CD4-positive, alpha-beta T cell (primary cell): ENCODE data around the gene NTM. TPM values are rescaled to one million over a fixed set of nuclear protein-coding genes. Genes with fewer than 3 reads are reported as not detected.

Experiments
- ATAC-seq: fragments of 200-7000 bp; cut with Tn5 transposase; one replicate; pipeline ENCODE4 v1.10.0; 2022; ENCODE audit warnings: mild to moderate bottlenecking; ENCODE audit not compliant: poor library complexity
- CTCF ChIA-PET: fragments of 350-600 bp; sonication (Branson Sonifier 250); formaldehyde crosslinking; loops from one replicate; lab custom pipeline; 2021; ENCODE audit warnings: antibody characterized with exemption, inconsistent platforms; lab: Charles Lee
- POLR2A ChIA-PET: fragments of 350-600 bp; sonication (Branson Sonifier 250); formaldehyde crosslinking; loops from one replicate; lab custom pipeline; 2021; ENCODE audit warnings: antibody characterized with exemption, inconsistent platforms; lab: Charles Lee
- DNase-seq, 14 experiments: peaks; one replicate each; pipeline ENCODE4 v3.0.0-alpha.2; 2013 to 2020; ENCODE audit warnings: mixed read lengths in 2 of 14
- H3K27ac ChIP-seq, 2 donors: one replicate each; pipeline versions ENCODE4 v1.5.1 to v1.7.0; 2013; ENCODE audit warnings: low read length in 2 of 2, low read depth in 1 of 2, mild to moderate bottlenecking in 1 of 2
- H3K27me3 ChIP-seq, 2 experiments: 1 replicate in 1 of 2; 2 replicates in 1 of 2; pipeline versions ENCODE4 v1.6.1 to v1.7.0; 2013; ENCODE audit warnings: low read length in 2 of 2, control low read depth in 1 of 2, mild to moderate bottlenecking in 1 of 2, moderate library complexity in 1 of 2; ENCODE audit not compliant: insufficient read depth in 2 of 2, control insufficient read depth in 1 of 2
- H3K36me3 ChIP-seq: one replicate; pipeline ENCODE4 v1.6.1; 2013; ENCODE audit warnings: low read length, control low read depth; ENCODE audit not compliant: insufficient read depth
- H3K4me1 ChIP-seq: one replicate; pipeline ENCODE4 v1.6.1; 2013; ENCODE audit warnings: low read length, control low read depth; ENCODE audit not compliant: insufficient read depth
- H3K4me3 ChIP-seq: one replicate; pipeline ENCODE4 v1.5.1; 2013; ENCODE audit warnings: mild to moderate bottlenecking, low read length, moderate library complexity
- H3K9me3 ChIP-seq, 2 experiments: 1 replicate in 1 of 2; 2 replicates in 1 of 2; pipeline versions ENCODE4 v1.6.1 to v1.7.0; 2013; ENCODE audit warnings: low read length in 2 of 2, mild to moderate bottlenecking in 2 of 2, control low read depth in 1 of 2, moderate library complexity in 1 of 2; ENCODE audit not compliant: control insufficient read depth in 1 of 2, insufficient read depth in 1 of 2
- H3K27ac Mint-ChIP-seq: one replicate; pipeline ENCODE4 v1.8.0; 2020; ENCODE audit warnings: mixed read lengths
- H3K27me3 Mint-ChIP-seq: one replicate; pipeline ENCODE4 v1.8.0; 2021; ENCODE audit warnings: mixed read lengths
- H3K36me3 Mint-ChIP-seq: one replicate; pipeline ENCODE4 v1.8.0; 2021; ENCODE audit warnings: low read depth, mixed read lengths
- H3K4me1 Mint-ChIP-seq: one replicate; pipeline ENCODE4 v1.8.0; 2021; ENCODE audit warnings: low read depth, mixed read lengths
- H3K4me3 Mint-ChIP-seq: one replicate; pipeline ENCODE4 v1.8.0; 2020; ENCODE audit warnings: mild to moderate bottlenecking, mixed read lengths
- H3K9me3 Mint-ChIP-seq: one replicate; pipeline ENCODE4 v1.8.0; 2020; ENCODE audit warnings: mixed read lengths
- intact Hi-C, 2 experiments: fragments of 100-400 bp; cut with DNase I in 1 of 2; cut with micrococcal nuclease in 1 of 2; formaldehyde crosslinking; loops; one replicate each; pipeline versions ENCODE4 v1.15.1 to v1.9.0; 2023 to 2025; cut with DNase I, micrococcal nuclease
- total RNA-seq, 174 experiments: library from RNA in 2 of 174; stranded (reverse) in 2 of 174; gene quantifications; one replicate each; pipeline ENCODE4 v1.2.3 and lab custom pipeline; 2021 to 2026
- TF ChIP-seq, protein P1 (sequence below): fragments of 200-600 bp; IDR thresholded peaks from one replicate; pipeline ENCODE4 v1.8.0; 2022; ENCODE audit warnings: antibody characterized with exemption, mild to moderate bottlenecking

The NTM gene
- total RNA-seq, 2 experiments from 2014 or later: not detected

DNA sequence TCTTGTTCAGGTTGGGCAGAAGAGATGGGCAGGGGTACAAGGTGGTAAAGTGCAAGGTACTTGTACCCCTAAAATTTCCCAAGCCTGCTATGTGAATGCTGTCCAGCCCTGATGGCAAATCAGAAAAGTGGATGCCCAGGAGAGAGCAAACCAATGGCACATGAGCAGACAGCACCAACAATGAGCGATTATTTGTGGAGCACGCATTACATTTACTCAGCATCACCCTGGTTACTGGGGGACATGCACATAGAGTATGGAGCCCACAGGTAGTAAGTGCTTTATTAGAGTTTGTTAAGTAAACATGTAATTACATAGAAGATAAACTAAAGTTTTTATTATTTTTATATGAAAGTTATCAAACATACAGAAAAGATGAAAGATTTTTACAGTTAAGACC lies 165.7 kb downstream of the NTM start:
- intact Hi-C loops: no loop called here
- ATAC-seq (no peak), DNase-seq (no peak)
- Mint-ChIP-seq H3K4me3 (no peak overlapping the region), H3K4me1 (no peaks in the 10 kb centered on the region), H3K9me3 (peaks cover 3% of the 10 kb centered on the region), H3K27ac (no peak overlapping the region), H3K27me3 (no peaks in the 10 kb centered on the region), H3K36me3 (no peaks in the 10 kb centered on the region)
- ChIA-PET POLR2A (no interaction called here), CTCF (no interaction called here)
- Histone ChIP-seq H3K4me3 (no peak overlapping the region), H3K36me3 (no peaks in the 10 kb centered on the region), H3K27me3 (no peaks in the 10 kb centered on the region), H3K27ac (no peak overlapping the region), H3K9me3 (no peaks in the 10 kb centered on the region), H3K4me1 (no peaks in the 10 kb centered on the region)
- TF ChIP-seq, protein P1, sequence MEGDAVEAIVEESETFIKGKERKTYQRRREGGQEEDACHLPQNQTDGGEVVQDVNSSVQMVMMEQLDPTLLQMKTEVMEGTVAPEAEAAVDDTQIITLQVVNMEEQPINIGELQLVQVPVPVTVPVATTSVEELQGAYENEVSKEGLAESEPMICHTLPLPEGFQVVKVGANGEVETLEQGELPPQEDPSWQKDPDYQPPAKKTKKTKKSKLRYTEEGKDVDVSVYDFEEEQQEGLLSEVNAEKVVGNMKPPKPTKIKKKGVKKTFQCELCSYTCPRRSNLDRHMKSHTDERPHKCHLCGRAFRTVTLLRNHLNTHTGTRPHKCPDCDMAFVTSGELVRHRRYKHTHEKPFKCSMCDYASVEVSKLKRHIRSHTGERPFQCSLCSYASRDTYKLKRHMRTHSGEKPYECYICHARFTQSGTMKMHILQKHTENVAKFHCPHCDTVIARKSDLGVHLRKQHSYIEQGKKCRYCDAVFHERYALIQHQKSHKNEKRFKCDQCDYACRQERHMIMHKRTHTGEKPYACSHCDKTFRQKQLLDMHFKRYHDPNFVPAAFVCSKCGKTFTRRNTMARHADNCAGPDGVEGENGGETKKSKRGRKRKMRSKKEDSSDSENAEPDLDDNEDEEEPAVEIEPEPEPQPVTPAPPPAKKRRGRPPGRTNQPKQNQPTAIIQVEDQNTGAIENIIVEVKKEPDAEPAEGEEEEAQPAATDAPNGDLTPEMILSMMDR: no peak

DNA sequence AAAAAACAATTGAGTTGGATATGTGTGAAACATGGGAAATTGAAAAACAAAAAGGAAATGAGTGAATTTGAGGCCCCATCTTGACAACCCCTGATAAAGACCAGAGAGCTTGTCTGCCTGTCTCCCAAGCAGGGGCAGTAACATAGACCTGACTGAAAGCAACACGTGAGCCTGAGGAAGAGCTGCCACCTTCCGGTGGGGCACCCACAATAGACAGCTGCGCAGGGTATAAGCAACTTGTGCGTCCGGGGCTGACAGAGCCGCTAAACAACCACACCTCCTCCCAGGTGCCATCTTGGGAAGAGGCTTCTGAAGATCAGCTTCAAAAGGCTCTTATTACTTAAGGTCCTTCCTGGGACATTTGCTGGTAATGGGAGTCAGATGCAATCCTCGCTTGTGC lies 166.8 kb downstream of the NTM start:
- H3K4me1 ChIP-seq: no peaks in the 10 kb centered on the region
- no peak overlapping the region for H3K27ac ChIP-seq
- no peaks in the 10 kb centered on the region for H3K4me1 Mint-ChIP-seq
- no peaks in the 10 kb centered on the region for H3K36me3 Mint-ChIP-seq
- ChIA-PET CTCF (no interaction called here), POLR2A (no interaction called here)
- H3K27ac Mint-ChIP-seq: no peak overlapping the region
- no peaks in the 10 kb centered on the region for H3K9me3 ChIP-seq
- H3K4me3 ChIP-seq: no peak overlapping the region
- no peak overlapping the region for H3K4me3 Mint-ChIP-seq
- TF ChIP-seq, protein P1: no peak
- no peaks in the 10 kb centered on the region for H3K27me3 ChIP-seq
- DNase-seq (no peak), ATAC-seq (no peak)
- intact Hi-C loops: no loop called here
- H3K27me3 Mint-ChIP-seq: no peaks in the 10 kb centered on the region
- peaks cover 3% of the 10 kb centered on the region for H3K9me3 Mint-ChIP-seq
- H3K36me3 ChIP-seq: no peaks in the 10 kb centered on the region

GRCh38 chr11:131537748-131538147 lies 167.3 kb downstream of the NTM start:
- Mint-ChIP-seq H3K36me3 (no peaks in the 10 kb centered on the region), H3K27ac (no peak overlapping the region), H3K27me3 (no peaks in the 10 kb centered on the region), H3K4me3 (no peak overlapping the region), H3K4me1 (no peaks in the 10 kb centered on the region), H3K9me3 (peaks cover 3% of the 10 kb centered on the region)
- DNase-seq (no peak), ATAC-seq (no peak)
- ChIA-PET POLR2A (no interaction called here), CTCF (no interaction called here)
- Histone ChIP-seq H3K9me3 (no peaks in the 10 kb centered on the region), H3K4me1 (no peaks in the 10 kb centered on the region), H3K27ac (no peak overlapping the region), H3K36me3 (no peaks in the 10 kb centered on the region), H3K4me3 (no peak overlapping the region), H3K27me3 (no peaks in the 10 kb centered on the region)
- TF ChIP-seq, protein P1: no peak
- intact Hi-C loops: no loop called here
